HepG2 (cell line): ENCODE measurements around the gene ZNF670. TPM values are rescaled to one million over a fixed set of nuclear protein-coding genes. Genes with fewer than 3 reads are reported as not detected.

Experiments used
- ATAC-seq: fragments of 200-7000 bp; cut with Tn5 transposase; 3 replicates; pipeline ENCODE4 v1.9.1; 2020; ENCODE audit warnings: mild to moderate bottlenecking, moderate library complexity
- BruUV-seq: library from RNA; stranded (reverse); fragments of 400-500 nt; replicated peaks from 2 replicates; lab custom pipeline; 2021; lab: Mats Ljungman, UMichigan
- CTCF ChIA-PET: fragments of 300-600 bp; formaldehyde crosslinking; extraction: SDS; loops from one replicate; lab custom pipeline; 2021; ENCODE audit warnings: low total read pairs, inconsistent platforms, low intra/inter-chr PET ratio; lab: Yijun Ruan, JAX
- POLR2A ChIA-PET: fragments of 350-600 bp; sonication (Branson Sonifier 250); formaldehyde crosslinking; loops from one replicate; lab custom pipeline; 2020; ENCODE audit warnings: antibody characterized with exemption, inconsistent platforms; lab: Yijun Ruan, JAX
- DNase-seq: peaks from one replicate; pipeline ENCODE4 v3.0.0-alpha.2; 2015; ENCODE audit warnings: low spot score
- FAIRE-seq: peaks from 3 replicates; lab custom pipeline; 2011; peaks lifted over from hg19 to GRCh38; lab: Jason Lieb, UNC
- H2AFZ ChIP-seq: one replicate; pipeline ENCODE4 v1.6.1; 2011; ENCODE audit warnings: low read length, inconsistent platforms
- H3K27ac ChIP-seq: fragments of 300-600 bp; 3 replicates; pipeline ENCODE4 v1.8.0; 2011; ENCODE audit warnings: mixed run types, mild to moderate bottlenecking, mixed read lengths, low read length, inconsistent platforms; ENCODE audit not compliant: insufficient read depth; ENCODE audit errors: extremely low read length
- H3K27me3 ChIP-seq, 2 experiments: fragments of 200-600 bp in 1 of 2; 2 replicates in 1 of 2; 3 replicates in 1 of 2; pipeline versions ENCODE4 v1.6.0 to v1.8.0; 2011; ENCODE audit warnings: low read length in 2 of 2, mild to moderate bottlenecking in 2 of 2, moderate library complexity in 2 of 2, inconsistent platforms in 1 of 2; ENCODE audit not compliant: insufficient read depth in 2 of 2, control insufficient read depth in 1 of 2
- H3K36me3 ChIP-seq, 2 experiments: fragments of 200-600 bp in 1 of 2; replicated peaks in 1 of 2; 2 replicates in 1 of 2; 3 replicates in 1 of 2; pipeline versions ENCODE4 v1.5.1 to v1.8.0; 2011; ENCODE audit warnings: low read length in 2 of 2, inconsistent platforms in 1 of 2; ENCODE audit not compliant: insufficient read depth in 2 of 2, control insufficient read depth in 1 of 2
- H3K4me1 ChIP-seq: 2 replicates; pipeline ENCODE4 v1.5.1; 2012; ENCODE audit warnings: low read length, inconsistent platforms; ENCODE audit not compliant: insufficient read depth
- H3K4me2 ChIP-seq: 2 replicates; pipeline ENCODE4 v1.6.0; 2011; ENCODE audit warnings: low read depth, low read length, inconsistent platforms
- H3K4me3 ChIP-seq, 3 experiments: fragments of 200-600 bp in 1 of 3; sonication (generic), shearing (Covaris generic) in 1 of 3; replicated peaks in 1 of 3; 2 replicates each; pipeline ENCODE4 v1.5.1; 2011 to 2016; ENCODE audit warnings: low read length in 3 of 3, inconsistent platforms in 2 of 3, low read depth in 2 of 3, mild to moderate bottlenecking in 2 of 3, control low read depth in 1 of 3, mixed read lengths in 1 of 3; ENCODE audit not compliant: insufficient read depth in 1 of 3
- H3K79me2 ChIP-seq: one replicate; pipeline ENCODE4 v1.6.1; 2011; ENCODE audit warnings: low read length, inconsistent platforms; ENCODE audit not compliant: insufficient read depth
- H3K9ac ChIP-seq: 2 replicates; pipeline ENCODE4 v1.6.0; 2011; ENCODE audit warnings: mild to moderate bottlenecking, low read depth, low read length, inconsistent platforms; ENCODE audit not compliant: insufficient read depth
- H3K9me3 ChIP-seq: 2 replicates; pipeline ENCODE4 v1.5.1; 2012; ENCODE audit warnings: mild to moderate bottlenecking, low read length
- H4K20me1 ChIP-seq: 2 replicates; pipeline ENCODE4 v1.6.0; 2011; ENCODE audit warnings: inconsistent platforms, mild to moderate bottlenecking, low read length, moderate library complexity; ENCODE audit not compliant: insufficient read depth
- ATM ChIP-seq: fragments of 450-650 bp; IDR thresholded peaks from 2 replicates; pipeline ENCODE4 v1.7.1; 2017; ENCODE audit warnings: mild to moderate bottlenecking, borderline replicate concordance
- BCL3 ChIP-seq: sonication (generic); formaldehyde crosslinking; IDR thresholded peaks from 2 replicates; pipeline ENCODE4 v1.5.1; 2020; ENCODE audit warnings: mild to moderate bottlenecking, missing genetic modification reagents, moderate library complexity
- BHLHE40 ChIP-seq: IDR thresholded peaks from 2 replicates; pipeline ENCODE4 v1.6.1; 2011; ENCODE audit warnings: low read length, improper control_type of control experiment
- HIVEP1 ChIP-seq: sonication (generic); formaldehyde crosslinking; IDR thresholded peaks from 2 replicates; pipeline ENCODE4 v1.4.0; 2020; ENCODE audit warnings: mild to moderate bottlenecking, missing genetic modification reagents
- ZNF260 ChIP-seq: sonication (generic); formaldehyde crosslinking; IDR thresholded peaks from 2 replicates; pipeline ENCODE4 v1.4.0; 2020; ENCODE audit warnings: missing genetic modification reagents, low read depth, mild to moderate bottlenecking, borderline replicate concordance
- ZNF589 ChIP-seq: sonication (generic); formaldehyde crosslinking; conservative IDR thresholded peaks from 2 replicates; pipeline ENCODE4 v1.8.0; 2022; ENCODE audit warnings: mild to moderate bottlenecking, moderate library complexity, missing genetic modification reagents
- ZNF780A ChIP-seq: sonication (generic); formaldehyde crosslinking; IDR thresholded peaks from 2 replicates; pipeline ENCODE4 v1.8.0; 2022; ENCODE audit warnings: mild to moderate bottlenecking, missing genetic modification reagents, moderate library complexity
- ZNF790 ChIP-seq: sonication (generic); formaldehyde crosslinking; IDR thresholded peaks from 2 replicates; pipeline ENCODE4 v1.8.0; 2022; ENCODE audit warnings: missing genetic modification reagents, mild to moderate bottlenecking, borderline replicate concordance
- WGBS: methylation state at CpG from one replicate; pipeline ENCODE4 v1.1.6; 2017; ENCODE audit warnings: low lambda C conversion rate; 5-methylcytosine and 5-hydroxymethylcytosine counted together
- in situ Hi-C: cut with HindIII; loops from 2 replicates; pipeline ENCODE4 v1.10.0; 2017; ENCODE audit warnings: low pct_unique_long_range_greater_than_20kb; ENCODE audit not compliant: extremely low pct_ligation_motif_present
- intact Hi-C: fragments of 100-400 bp; cut with micrococcal nuclease; formaldehyde crosslinking; loops from one replicate; pipeline ENCODE4 v1.10.0; 2022; ENCODE audit not compliant: unreplicated experiment
- polyA plus RNA-seq, 8 experiments: library from polyadenylated mRNA; depleted of rRNA in 3 of 8; stranded (reverse) in 7 of 8; unstranded in 1 of 8; fragments of >200 nt; fragmentation: Illumina TruSeq in 4 of 8; extraction: Trizol in 4 of 8; gene quantifications; 2 replicates each; pipeline versions ENCODE4 v1.2.1 to v1.2.3, GENCODE V29; 2011 to 2016; ENCODE audit warnings: low read depth in 4 of 8, missing spikeins in 1 of 8, mixed read lengths in 1 of 8; ENCODE audit not compliant: insufficient read depth in 1 of 8
- total RNA-seq, 5 experiments: library from RNA; depleted of rRNA; stranded (reverse); fragments of >200 nt; fragmentation: Illumina TruSeq; extraction: Trizol; gene quantifications; 2 replicates each; pipeline ENCODE4 v1.2.3, GENCODE V29; 2016; ENCODE audit warnings: low read depth in 1 of 5
- TF ChIP-seq, protein P1 (sequence below): sonication (generic); formaldehyde crosslinking; conservative IDR thresholded peaks from 2 replicates; pipeline ENCODE4 v1.4.0; 2020; ENCODE audit warnings: missing genetic modification reagents
- TF ChIP-seq, protein P2 (sequence below): sonication (generic); formaldehyde crosslinking; IDR thresholded peaks from 2 replicates; pipeline ENCODE4 v1.8.0; 2023; ENCODE audit warnings: mild to moderate bottlenecking, missing genetic modification reagents
- TF ChIP-seq, protein P3 (sequence below): sonication (generic); formaldehyde crosslinking; IDR thresholded peaks from 2 replicates; pipeline ENCODE4 v1.4.0; 2020; ENCODE audit warnings: mild to moderate bottlenecking, missing genetic modification reagents

The ZNF670 gene
- total and polyA plus RNA-seq, 2 of the 13 experiments (the other 11 are each of a cell fraction or from before 2014, with no cell fraction given): 4.2 to 10.9 TPM

DNA sequence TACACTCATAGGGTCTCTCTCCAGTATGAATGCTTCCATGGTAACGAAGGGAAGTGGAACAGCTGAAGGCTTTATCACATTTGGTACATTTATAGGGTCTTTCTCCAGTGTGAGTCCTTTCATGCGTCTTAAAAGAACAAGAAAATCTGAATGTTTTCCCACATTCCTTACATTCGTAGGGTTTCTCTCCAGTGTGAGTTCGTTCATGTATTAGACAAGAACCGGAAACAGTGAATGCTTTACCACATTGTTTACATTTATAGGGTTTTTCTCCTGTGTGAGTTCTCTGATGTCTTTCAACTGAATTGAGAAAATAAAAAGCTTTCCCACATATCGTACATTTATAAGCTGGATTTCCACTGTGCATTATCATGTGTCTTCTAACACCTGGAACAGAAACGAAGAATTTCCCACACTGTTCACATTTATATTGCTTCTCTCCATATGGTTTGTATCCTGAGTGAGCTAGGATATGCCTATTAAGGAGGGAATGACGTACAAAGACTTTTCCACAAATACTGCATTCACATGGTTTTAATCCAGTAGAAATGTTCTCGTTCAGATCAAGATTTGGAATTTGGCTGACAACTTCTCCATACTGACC is 22.2 kb upstream of the ZNF670 start:
- BruUV-seq: no TSS peak
- Histone ChIP-seq H4K20me1 (peaks cover 8% of the 10 kb centered on the region; the same call in 1 of the 2 replicates), H3K27ac (no peak overlapping the region), H3K4me2 (no peak overlapping the region), H2AFZ (no peak overlapping the region), H3K27me3 (no peaks in the 10 kb centered on the region), H3K9ac (no peak overlapping the region), H3K36me3 (peaks cover 0 to 23% of the 10 kb centered on the region in 2 experiments; a peak in 3 of 5 replicates), H3K4me3 (no peak overlapping the region), H3K79me2 (peaks cover 21% of the 10 kb centered on the region), H3K9me3 (no peaks in the 10 kb centered on the region; the same call in 1 of the 2 replicates), H3K4me1 (peaks cover 23% of the 10 kb centered on the region)
- intact Hi-C loops (no loop called here), in situ Hi-C loops (loop anchor here (10.0 kb wide), 1 partner anchor 166 kb away; the partner anchor contains the start of gene AHCTF1)
- ChIA-PET CTCF (no interaction called here), POLR2A (no interaction called here)
- no peak for FAIRE-seq
- DNase-seq: no peak
- TF ChIP-seq ATM (no peak), ZNF260 (CRISPR knock-in tag) (no peak), HIVEP1 (no peak), BCL3 (CRISPR knock-in tag) (no peak), BHLHE40 (no peak), ZNF790 (CRISPR knock-in tag) (no peak), ZNF780A (CRISPR knock-in tag) (no peak), ZNF589 (CRISPR knock-in tag) (no peak)
- TF ChIP-seq, protein P1, sequence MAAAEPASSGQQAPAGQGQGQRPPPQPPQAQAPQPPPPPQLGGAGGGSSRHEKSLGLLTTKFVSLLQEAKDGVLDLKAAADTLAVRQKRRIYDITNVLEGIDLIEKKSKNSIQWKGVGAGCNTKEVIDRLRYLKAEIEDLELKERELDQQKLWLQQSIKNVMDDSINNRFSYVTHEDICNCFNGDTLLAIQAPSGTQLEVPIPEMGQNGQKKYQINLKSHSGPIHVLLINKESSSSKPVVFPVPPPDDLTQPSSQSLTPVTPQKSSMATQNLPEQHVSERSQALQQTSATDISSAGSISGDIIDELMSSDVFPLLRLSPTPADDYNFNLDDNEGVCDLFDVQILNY: no peak
- TF ChIP-seq, protein P2, sequence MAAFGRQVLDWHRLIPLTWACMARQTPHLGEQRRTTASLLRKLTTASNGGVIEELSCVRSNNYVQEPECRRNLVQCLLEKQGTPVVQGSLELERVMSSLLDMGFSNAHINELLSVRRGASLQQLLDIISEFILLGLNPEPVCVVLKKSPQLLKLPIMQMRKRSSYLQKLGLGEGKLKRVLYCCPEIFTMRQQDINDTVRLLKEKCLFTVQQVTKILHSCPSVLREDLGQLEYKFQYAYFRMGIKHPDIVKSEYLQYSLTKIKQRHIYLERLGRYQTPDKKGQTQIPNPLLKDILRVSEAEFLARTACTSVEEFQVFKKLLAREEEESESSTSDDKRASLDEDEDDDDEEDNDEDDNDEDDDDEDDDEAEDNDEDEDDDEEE (CRISPR knock-in tag): no peak
- TF ChIP-seq, protein P3, sequence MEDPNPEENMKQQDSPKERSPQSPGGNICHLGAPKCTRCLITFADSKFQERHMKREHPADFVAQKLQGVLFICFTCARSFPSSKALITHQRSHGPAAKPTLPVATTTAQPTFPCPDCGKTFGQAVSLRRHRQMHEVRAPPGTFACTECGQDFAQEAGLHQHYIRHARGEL: no peak
- no peak for ATAC-seq
- WGBS: 97% methylated on average over 9 of the region's 9 CpGs
